B cell (primary cell): ENCODE measurements around the gene MFSD6.

Experiments
- EZH2 ChIP-seq: IDR thresholded peaks from 2 replicates; pipeline ENCODE4 v1.6.1; 2012; ENCODE audit warnings: borderline replicate concordance, low read depth, mild to moderate bottlenecking, moderate library complexity, low read length; ENCODE audit not compliant: insufficient read depth, poor library complexity, severe bottlenecking
- TF ChIP-seq, protein P1 (sequence below): fragments of 200-600 bp; IDR thresholded peaks from one replicate; pipeline ENCODE4 v1.8.0; 2022; ENCODE audit warnings: antibody characterized with exemption, mild to moderate bottlenecking

DNA sequence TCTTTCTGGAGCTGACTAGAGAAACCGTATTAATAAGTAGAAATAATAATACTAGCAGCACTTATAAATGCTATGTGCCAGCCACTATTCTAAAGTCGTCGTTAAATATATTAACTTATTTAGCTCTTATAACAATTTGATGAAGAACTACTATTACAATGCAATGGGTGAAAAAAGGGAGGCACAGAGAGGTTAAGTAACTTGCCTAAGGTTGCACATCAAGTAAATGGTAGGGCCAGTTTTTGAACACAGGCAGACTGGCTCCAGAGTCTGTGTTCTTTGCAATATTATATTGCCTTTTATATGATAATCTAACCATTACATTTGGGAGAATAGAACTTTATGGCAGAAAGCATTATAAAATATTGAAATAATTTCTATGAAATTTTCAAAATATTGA lies 47.2 kb upstream of the MFSD6 start:
- TF ChIP-seq, protein P1, sequence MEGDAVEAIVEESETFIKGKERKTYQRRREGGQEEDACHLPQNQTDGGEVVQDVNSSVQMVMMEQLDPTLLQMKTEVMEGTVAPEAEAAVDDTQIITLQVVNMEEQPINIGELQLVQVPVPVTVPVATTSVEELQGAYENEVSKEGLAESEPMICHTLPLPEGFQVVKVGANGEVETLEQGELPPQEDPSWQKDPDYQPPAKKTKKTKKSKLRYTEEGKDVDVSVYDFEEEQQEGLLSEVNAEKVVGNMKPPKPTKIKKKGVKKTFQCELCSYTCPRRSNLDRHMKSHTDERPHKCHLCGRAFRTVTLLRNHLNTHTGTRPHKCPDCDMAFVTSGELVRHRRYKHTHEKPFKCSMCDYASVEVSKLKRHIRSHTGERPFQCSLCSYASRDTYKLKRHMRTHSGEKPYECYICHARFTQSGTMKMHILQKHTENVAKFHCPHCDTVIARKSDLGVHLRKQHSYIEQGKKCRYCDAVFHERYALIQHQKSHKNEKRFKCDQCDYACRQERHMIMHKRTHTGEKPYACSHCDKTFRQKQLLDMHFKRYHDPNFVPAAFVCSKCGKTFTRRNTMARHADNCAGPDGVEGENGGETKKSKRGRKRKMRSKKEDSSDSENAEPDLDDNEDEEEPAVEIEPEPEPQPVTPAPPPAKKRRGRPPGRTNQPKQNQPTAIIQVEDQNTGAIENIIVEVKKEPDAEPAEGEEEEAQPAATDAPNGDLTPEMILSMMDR, result no peak
- no peak for TF ChIP-seq EZH2
